Fibroblast of skin of abdomen (primary cell): ENCODE data around the gene RASSF5.
A peak's percentile ranks its signal among the peaks of the same experiment; 100 is the strongest.
"Not testable (repeated sequence)": the region's sequence is repeated elsewhere in the genome, so short reads cannot be mapped to it uniquely, and the experiment has no call there.

Experiments used
- DNase-seq: peaks from one replicate; pipeline ENCODE4 v3.0.0-alpha.2; 2013

Gene RASSF5

GRCh38 chr1:206590025-206590758 is 82.9 kb downstream of the RASSF5 start:
- peak; percentile 54 for DNase-seq

DNA sequence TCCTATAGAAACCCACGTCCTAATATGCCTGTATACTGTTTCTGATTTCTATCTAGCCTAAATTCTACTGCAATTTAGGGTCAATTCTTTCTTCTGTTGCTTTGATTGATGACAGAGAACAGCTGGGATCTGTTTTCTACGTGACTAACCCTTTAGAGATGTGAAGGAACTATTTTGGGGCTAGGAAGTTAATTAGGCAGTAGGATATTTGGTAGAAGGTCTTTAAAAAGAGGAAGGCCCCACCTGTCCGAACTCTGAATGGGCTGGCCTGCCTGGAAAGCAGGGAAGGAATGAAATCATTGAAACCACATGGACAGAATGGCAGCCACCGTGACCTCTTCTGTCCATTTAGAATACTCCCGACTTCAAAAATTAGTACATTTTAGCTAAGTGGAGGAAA is 83.9 kb downstream of the RASSF5 start:
- peak; percentile 54 for DNase-seq

- no peak for DNase-seq
Measured at GRCh38 chr1:206591696-206592095, 84.4 kb downstream of the RASSF5 start.

DNA sequence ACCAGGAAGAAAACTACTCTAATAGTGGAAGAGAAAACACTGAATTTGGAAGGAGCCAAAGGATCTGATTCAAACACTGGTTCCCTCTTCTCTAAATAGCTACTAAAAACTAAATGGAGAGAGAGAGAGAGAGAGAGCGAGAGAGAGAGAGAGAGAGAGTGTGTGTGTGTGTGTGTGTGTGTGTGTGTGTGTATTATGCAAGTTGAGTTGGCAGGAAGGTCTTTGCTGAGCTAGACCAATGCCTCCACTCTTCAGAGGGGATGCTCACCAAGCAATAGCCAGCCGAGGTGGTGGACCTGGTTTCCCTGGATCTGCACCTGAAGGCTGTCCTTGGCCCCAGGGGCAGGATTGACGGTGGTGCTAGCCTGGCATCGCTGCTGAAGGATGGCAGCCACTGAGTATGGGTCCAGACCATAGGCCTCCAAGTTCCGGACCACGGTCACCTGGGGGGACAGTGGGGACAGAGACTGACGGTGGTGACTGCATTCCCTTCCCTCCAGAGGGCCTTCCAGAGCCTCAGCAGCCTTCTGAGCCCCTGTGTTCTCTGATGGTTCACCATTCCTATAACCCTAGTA is 86.1 kb downstream of the RASSF5 start:
- no peak for DNase-seq

DNA sequence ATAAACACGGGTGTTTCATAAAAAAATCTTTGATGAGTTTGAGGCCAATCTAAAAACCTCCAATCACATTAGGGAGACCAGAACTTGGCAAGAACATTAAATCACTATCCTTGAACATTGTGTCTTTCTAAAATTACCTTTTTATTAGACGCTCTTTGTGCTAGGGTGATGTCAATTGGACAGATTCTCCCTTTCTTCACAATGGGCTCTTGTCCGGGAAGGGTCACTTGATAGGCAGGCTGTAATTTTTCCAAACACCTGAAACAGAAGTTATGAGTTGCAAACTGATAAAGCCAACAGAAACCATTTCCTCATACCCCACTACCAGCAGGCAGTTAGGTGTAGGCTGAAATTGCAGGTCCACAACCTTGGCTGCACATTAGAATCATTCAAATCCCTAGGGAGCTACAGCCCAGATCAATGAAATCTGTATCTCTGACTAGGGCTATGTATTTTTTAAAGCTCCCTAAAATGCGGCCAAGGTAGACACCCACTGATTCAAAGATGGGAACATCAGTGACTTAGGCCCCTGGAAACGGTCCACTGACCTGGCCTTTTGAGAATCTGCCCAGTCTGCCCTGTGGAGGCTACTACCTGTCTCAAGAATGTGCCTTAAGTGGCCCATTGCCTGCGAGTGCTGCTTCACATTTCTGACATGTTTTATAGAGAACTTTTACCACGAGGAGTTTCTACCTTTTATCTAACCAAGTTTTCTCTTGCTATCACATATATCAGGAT is 88.4 kb downstream of the RASSF5 start:
- no peak for DNase-seq

DNA sequence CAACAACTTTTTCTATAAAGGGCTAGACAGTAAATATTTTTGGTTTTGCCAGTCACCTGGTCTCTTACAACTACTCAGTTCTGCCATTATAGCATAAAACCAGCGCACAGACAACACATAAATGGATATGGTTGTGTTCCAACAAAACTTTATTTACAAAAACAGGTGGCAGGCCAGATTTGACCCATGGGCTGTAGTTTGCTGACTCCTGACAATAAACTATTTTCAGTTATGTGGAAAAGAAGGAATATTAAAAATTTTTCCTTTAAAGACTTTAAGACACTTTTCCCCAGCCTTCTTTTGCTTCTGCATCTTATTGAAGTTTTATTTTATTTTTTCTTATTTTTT is 89.0 kb downstream of the RASSF5 start:
- no peak for DNase-seq

DNA sequence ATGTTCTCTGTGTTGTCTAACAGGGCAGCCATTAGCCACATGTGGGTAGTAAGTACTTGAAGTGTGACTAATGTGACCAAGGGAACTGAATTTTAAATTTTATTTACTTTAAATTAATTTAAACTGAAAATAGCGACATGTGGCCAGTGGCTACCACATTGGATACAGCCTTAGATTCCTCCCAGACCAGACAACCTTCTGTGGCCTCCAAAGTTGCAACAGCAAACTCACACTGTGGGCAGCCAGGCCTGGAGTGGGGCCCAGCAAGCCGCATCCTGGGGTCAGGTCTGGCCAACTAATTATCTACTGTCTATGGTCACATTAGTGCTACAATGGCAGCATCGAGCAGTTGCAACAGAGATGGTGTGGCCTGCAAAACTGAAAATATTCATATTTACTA is 93.2 kb downstream of the RASSF5 start:
- DNase-seq, result no peak

DNA sequence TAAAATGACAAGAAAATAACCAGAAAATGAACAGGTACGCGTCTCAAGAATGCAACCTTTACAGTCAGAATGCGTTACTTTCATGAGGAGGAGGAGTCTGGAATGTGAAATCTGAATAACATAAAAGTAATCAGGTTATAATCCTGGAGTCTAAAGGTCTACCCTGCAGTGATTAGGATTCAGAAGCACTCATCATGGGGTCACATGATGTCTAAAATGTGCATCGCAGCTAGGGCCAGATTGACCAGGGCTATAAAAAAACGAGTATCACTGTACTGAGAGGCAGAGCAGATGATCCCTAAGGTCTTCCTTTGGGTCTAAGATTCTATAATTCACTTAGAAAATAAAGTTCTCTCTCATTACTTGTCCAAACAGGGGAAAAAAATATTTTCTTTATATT is 97.5 kb downstream of the RASSF5 start:
- DNase-seq, result no peak

GRCh38 chr1:206606867-206607266 is 99.5 kb downstream of the RASSF5 start:
- peak; percentile 21 for DNase-seq

- DNase-seq, result peak; percentile 25
Measured at GRCh38 chr1:206608108-206608698, 100.9 kb downstream of the RASSF5 start.

DNA sequence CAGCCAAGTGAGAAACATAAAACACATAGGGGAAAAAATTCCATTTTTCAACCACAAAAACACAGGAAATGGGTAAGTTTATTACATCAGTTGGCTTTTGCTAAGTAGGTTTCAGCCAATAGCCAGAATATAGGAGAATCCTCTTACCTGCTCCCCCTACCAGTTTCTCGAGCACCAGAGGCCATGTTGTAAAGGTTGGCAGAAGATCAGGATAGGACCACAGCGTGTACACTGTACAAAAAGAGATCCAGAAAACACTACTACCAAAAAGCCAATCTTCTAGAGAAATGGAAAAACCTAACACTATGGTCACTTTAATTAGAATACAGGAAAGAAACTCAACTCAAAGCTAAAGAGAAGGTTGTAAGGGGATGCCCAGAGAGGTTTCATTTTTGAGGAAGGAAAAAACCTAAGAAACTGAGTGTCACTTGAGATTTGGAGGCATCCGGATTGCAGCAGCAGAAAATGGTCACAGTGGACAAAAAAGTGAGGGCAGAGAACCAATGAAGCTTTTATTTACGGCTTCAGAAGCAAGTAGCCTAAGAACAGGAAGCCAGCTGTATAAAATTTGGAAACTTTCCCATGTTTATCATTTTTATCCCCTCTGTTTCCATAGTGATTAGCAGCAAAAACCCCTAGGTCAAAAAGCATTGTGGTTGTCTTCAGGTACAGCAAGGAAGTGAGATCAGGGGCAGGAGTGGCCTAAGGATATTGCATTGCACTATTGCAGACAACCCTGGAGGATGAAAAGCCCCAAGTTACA is 102.1 kb downstream of the RASSF5 start:
- DNase-seq, result no peak

GRCh38 chr1:206612129-206612876 is 105.0 kb downstream of the RASSF5 start, which contains the start of gene EIF2D:
TSS of gene EIF2D (minus strand) at chr1:206612465. CDS start at chr1:206612342, 123 bp downstream.
- DNase-seq, result peak; percentile 93

DNA sequence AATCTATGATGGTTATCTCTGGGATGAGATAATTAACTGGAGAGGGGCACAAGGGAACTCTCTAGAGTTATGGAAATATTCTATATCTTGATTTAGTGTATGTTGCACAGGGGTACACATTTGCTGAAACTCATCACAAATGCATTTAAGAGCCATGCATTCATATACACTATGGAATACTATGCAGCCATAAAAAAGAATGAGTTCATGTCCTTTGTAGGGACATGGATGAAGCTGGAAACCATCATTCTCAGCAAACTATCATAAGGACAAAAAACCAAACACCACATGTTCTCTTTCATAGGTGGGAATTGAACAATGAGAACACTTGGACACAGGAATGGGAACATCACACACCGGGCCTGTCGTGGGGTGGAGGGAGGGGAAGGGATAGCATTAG is 119.1 kb downstream of the RASSF5 start:
- DNase-seq, result not testable (repeated sequence)

GRCh38 chr1:206628916-206629315 is 121.6 kb downstream of the RASSF5 start:
- DNase-seq, result no peak

DNA sequence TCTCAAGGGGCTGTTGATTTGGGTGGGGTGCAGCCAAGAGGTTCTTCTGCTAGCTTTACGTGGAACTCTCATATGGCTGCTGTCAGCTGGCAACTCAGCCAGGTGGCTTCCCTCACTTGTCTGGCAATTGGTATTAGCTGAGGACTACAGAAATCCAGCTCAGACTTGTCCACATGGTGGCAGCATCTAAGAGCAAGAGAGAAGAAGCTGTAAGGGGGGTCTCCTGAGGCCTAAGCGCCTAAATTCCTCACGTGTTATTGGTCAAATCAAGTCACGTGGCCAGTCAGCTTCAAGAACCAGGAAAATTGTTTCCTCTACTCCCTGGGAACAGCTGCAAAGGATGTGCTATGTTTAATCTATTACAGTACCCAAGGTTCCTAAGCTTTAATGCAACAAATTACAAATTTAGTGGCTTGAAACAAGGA is 123.8 kb downstream of the RASSF5 start:
- DNase-seq, result peak; percentile 90

- DNase-seq, result peak; percentile 82
Measured at GRCh38 chr1:206633708-206634121, 126.4 kb downstream of the RASSF5 start.

GRCh38 chr1:206634365-206635079 is 127.2 kb downstream of the RASSF5 start:
- peak; percentile 88 for DNase-seq

- DNase-seq, result peak; percentile 95
Measured at GRCh38 chr1:206635080-206635977, 128.0 kb downstream of the RASSF5 start, which contains the start of gene DYRK3. TSS of gene DYRK3 (plus strand) at chr1:206635536. CDS start at chr1:206635704, 168 bp downstream.

GRCh38 chr1:206635978-206636345 is 128.6 kb downstream of the RASSF5 start:
- DNase-seq, result no peak

- DNase-seq, result no peak
Measured at GRCh38 chr1:206636671-206637070, 129.3 kb downstream of the RASSF5 start.
